Fibroblast of lung (primary cell): ENCODE results near the gene SLC29A4. TPM values are rescaled to one million over a fixed set of nuclear protein-coding genes. Genes with fewer than 3 reads are reported as not detected.

Experiments
- DNase-seq, 2 donors: peaks; one replicate each; pipeline versions ENCODE4 v3.0.0 to v3.0.0-alpha.2; 2010; ENCODE audit warnings: low read depth in 2 of 2
- H2AFZ ChIP-seq: 2 replicates; pipeline ENCODE4 v1.5.1; 2012; ENCODE audit warnings: low read length, control low read depth, inconsistent platforms
- H3K27ac ChIP-seq: 2 replicates; pipeline ENCODE4 v1.5.1; 2011; ENCODE audit warnings: low read length, control low read depth; ENCODE audit not compliant: insufficient read depth
- H3K27me3 ChIP-seq: 2 replicates; pipeline ENCODE4 v1.5.1; 2011; ENCODE audit warnings: mild to moderate bottlenecking, low read length; ENCODE audit not compliant: control insufficient read depth, insufficient read depth
- H3K36me3 ChIP-seq: 2 replicates; pipeline ENCODE4 v1.5.1; 2011; ENCODE audit warnings: low read length; ENCODE audit not compliant: control insufficient read depth, insufficient read depth
- H3K4me1 ChIP-seq: 2 replicates; pipeline ENCODE4 v1.5.1; 2011; ENCODE audit warnings: low read length; ENCODE audit not compliant: control insufficient read depth, insufficient read depth; ENCODE audit errors: extremely low read depth
- H3K4me2 ChIP-seq: 2 replicates; pipeline ENCODE4 v1.5.1; 2011; ENCODE audit warnings: low read length, control low read depth; ENCODE audit not compliant: insufficient read depth; ENCODE audit errors: extremely low read depth
- H3K4me3 ChIP-seq, 4 experiments: fragments of 200-600 bp in 1 of 4; sonication (generic) in 1 of 4; replicated peaks in 1 of 4; 2 replicates each; pipeline ENCODE4 v1.5.1; 2011 to 2016; ENCODE audit warnings: low read length in 4 of 4, low read depth in 3 of 4, mild to moderate bottlenecking in 3 of 4, control low read depth in 2 of 4, inconsistent platforms in 1 of 4, mixed read lengths in 1 of 4; ENCODE audit not compliant: insufficient read depth in 1 of 4; ENCODE audit errors: control extremely low read depth in 1 of 4
- H3K79me2 ChIP-seq: 2 replicates; pipeline ENCODE4 v1.5.1; 2012; ENCODE audit warnings: mild to moderate bottlenecking, low read length, inconsistent platforms; ENCODE audit not compliant: control insufficient read depth, insufficient read depth
- H3K9ac ChIP-seq: 2 replicates; pipeline ENCODE4 v1.5.1; 2011; ENCODE audit warnings: mild to moderate bottlenecking, low read length, control low read depth; ENCODE audit not compliant: insufficient read depth
- H3K9me3 ChIP-seq: 2 replicates; pipeline ENCODE4 v1.5.1; 2012; ENCODE audit warnings: low read depth, low read length; ENCODE audit not compliant: control insufficient read depth, insufficient read depth
- H4K20me1 ChIP-seq: 2 replicates; pipeline ENCODE4 v1.5.1; 2011; ENCODE audit warnings: low read length; ENCODE audit not compliant: control insufficient read depth, insufficient read depth; ENCODE audit errors: extremely low read depth
- EZH2 ChIP-seq: IDR thresholded peaks from 2 replicates; pipeline ENCODE4 v1.5.1; 2012; ENCODE audit warnings: low read length, control low read depth, mild to moderate bottlenecking; ENCODE audit errors: missing control alignments
- polyA plus RNA-seq, 2 donors: library from polyadenylated mRNA; depleted of rRNA in 1 of 2; stranded (reverse) in 1 of 2; unstranded in 1 of 2; fragments of >200 nt; gene quantifications; 2 replicates each; pipeline ENCODE4 v1.2.1, GENCODE V29; 2011 to 2012; ENCODE audit warnings: missing spikeins in 1 of 2
- total RNA-seq: library from RNA; depleted of rRNA; stranded (reverse); fragments of >200 nt; gene quantifications from 2 replicates; pipeline ENCODE4 v1.2.1, GENCODE V29; 2014
- TF ChIP-seq, protein P1 (sequence below), 2 donors: IDR thresholded peaks in 1 of 2; conservative IDR thresholded peaks in 1 of 2; 1 replicate in 1 of 2; 2 replicates in 1 of 2; pipeline ENCODE4 v1.5.1; 2011 to 2012; ENCODE audit warnings: low read length in 2 of 2, control low read depth in 1 of 2, inconsistent platforms in 1 of 2, low read depth in 1 of 2, mild to moderate bottlenecking in 1 of 2

The SLC29A4 gene
- total and polyA plus RNA-seq, 2 donors (not counting 1 experiment from before 2014, with no cell fraction given) = 1.0 to 5.1 TPM

DNA sequence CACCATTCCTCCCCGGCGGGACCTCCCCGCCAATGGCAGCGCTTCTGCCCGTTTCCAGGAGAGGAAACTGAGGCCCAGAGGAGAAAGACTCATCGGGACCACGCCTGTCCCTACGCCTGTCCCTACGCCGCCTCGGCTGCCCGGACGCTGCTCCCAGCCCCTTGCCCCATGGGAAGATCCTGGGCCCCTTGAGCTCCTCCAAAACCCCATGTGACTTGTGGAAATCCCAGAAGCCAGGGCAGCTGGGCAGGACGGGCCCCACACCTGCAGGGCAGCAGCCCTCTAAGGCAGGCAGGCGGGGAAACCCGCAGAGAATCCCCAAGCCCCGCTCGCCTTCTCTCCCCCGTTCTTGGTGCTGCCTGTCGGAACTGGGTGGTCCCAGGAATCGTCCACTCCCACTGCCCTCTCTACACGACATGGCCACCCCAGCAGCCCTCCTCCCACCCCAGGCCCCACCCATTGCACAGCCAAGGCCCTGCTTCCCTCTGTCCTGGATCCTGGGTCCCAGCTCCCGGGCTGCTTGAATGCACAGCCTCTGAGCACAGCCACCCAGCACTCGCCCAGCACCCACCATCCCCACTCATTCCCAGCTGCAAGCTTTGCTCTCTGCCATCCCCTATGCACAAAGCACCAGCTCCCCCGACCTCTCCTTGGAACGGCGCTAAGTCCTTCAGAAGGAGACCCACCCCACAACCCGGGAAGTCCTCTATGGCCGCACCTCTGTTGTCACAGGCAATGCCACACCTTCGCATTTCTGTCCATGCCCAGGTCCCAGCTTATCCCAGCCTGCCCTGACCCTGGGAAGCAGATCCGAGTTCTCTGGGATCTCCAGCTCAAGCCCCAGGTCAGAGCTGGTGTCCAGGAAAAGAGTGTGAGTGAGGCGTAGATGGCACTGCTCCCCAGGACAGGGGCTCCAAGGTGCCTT lies 50.6 kb downstream of the SLC29A4 start:
- Histone ChIP-seq H3K9ac (no peak overlapping the region), H3K9me3 (no peaks in the 10 kb centered on the region), H3K27ac (no peak overlapping the region), H3K4me1 (no peaks in the 10 kb centered on the region), H4K20me1 (no peaks in the 10 kb centered on the region), H3K4me2 (no peak overlapping the region), H3K4me3 (no peak overlapping the region), H3K79me2 (peaks cover 3% of the 10 kb centered on the region), H3K27me3 (no peaks in the 10 kb centered on the region), H3K36me3 (peaks cover 2% of the 10 kb centered on the region), H2AFZ (no peak overlapping the region)
- DNase-seq = no peak
- TF ChIP-seq EZH2 = no peak
- TF ChIP-seq, protein P1, sequence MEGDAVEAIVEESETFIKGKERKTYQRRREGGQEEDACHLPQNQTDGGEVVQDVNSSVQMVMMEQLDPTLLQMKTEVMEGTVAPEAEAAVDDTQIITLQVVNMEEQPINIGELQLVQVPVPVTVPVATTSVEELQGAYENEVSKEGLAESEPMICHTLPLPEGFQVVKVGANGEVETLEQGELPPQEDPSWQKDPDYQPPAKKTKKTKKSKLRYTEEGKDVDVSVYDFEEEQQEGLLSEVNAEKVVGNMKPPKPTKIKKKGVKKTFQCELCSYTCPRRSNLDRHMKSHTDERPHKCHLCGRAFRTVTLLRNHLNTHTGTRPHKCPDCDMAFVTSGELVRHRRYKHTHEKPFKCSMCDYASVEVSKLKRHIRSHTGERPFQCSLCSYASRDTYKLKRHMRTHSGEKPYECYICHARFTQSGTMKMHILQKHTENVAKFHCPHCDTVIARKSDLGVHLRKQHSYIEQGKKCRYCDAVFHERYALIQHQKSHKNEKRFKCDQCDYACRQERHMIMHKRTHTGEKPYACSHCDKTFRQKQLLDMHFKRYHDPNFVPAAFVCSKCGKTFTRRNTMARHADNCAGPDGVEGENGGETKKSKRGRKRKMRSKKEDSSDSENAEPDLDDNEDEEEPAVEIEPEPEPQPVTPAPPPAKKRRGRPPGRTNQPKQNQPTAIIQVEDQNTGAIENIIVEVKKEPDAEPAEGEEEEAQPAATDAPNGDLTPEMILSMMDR (conservative IDR thresholded peaks at IDR 0.05 in 1 of 2, IDR thresholded peaks at IDR 0.05 in 1 of 2; ENCODE audit: low read depth in 1 of 2, low read length in 2 of 2) = no peak

DNA sequence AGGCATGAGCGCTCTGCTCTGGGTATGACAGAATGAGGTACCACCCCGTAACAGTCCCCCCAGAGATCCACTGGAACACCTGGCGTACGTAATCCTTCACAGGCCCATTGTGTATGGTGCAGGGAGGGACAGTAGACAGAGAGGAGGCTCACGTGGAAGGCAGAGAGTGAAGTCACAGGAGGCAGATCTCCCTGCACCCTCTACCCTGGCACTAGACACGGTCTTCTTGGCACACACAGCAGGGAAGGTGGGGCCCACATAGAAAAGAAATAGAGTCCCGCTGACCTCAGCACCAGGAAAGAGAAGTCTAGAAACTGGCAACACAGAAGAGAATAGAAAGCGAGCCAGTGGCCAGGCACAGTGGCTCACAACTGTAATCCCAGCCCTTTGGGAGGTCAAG lies 51.9 kb downstream of the SLC29A4 start:
- peaks cover 3% of the 10 kb centered on the region for H3K79me2 ChIP-seq

DNA sequence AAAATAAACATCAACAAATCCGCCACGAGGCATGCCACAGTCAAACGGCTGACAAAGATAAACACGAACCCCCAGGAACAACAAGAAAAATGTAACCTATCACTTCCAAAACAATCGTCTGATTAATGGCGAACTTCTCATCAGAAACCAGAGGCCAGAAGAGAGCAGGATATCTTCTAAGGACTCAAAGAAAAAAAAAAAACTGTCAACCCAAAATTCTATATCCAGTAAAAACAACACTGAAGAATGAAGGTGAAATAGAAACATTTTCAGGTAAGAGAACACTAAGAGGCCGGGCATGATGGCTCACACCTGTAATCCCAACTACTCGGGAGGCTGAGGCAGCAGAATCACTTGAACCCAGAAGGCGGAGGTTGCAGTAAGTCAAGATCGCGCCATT lies 54.3 kb downstream of the SLC29A4 start:
- Histone ChIP-seq H3K4me1 (no peaks in the 10 kb centered on the region), H3K36me3 (peaks cover 4% of the 10 kb centered on the region), H3K4me3 (no peak overlapping the region), H3K9ac (no peak overlapping the region), H3K9me3 (no peaks in the 10 kb centered on the region), H2AFZ (no peak overlapping the region), H3K79me2 (peaks cover 3% of the 10 kb centered on the region), H3K27me3 (no peaks in the 10 kb centered on the region), H4K20me1 (no peaks in the 10 kb centered on the region), H3K27ac (no peak overlapping the region), H3K4me2 (no peak overlapping the region)
- no peak for DNase-seq
- TF ChIP-seq, protein P1 (conservative IDR thresholded peaks at IDR 0.05 in 1 of 2, IDR thresholded peaks at IDR 0.05 in 1 of 2; ENCODE audit: low read depth in 1 of 2, low read length in 2 of 2) = no peak
- TF ChIP-seq EZH2 = no peak

More for the DNA sequence above, 51.9 kb downstream of the SLC29A4 start:
- Histone ChIP-seq H3K27me3 (no peaks in the 10 kb centered on the region), H2AFZ (no peak overlapping the region), H3K9me3 (no peaks in the 10 kb centered on the region), H4K20me1 (no peaks in the 10 kb centered on the region), H3K36me3 (peaks cover 6% of the 10 kb centered on the region), H3K4me1 (no peaks in the 10 kb centered on the region), H3K9ac (no peak overlapping the region), H3K27ac (no peak overlapping the region), H3K4me2 (no peak overlapping the region), H3K4me3 (no peak overlapping the region)
- TF ChIP-seq, protein P1 (conservative IDR thresholded peaks at IDR 0.05 in 1 of 2, IDR thresholded peaks at IDR 0.05 in 1 of 2; ENCODE audit: low read depth in 1 of 2, low read length in 2 of 2) = no peak
- no peak for TF ChIP-seq EZH2
- DNase-seq = no peak
